NCI-H69 (cell line): Measurements from ENCODE around the gene GIT2.
"Not testable (repeated sequence)": the region's sequence is repeated elsewhere in the genome, so short reads cannot be mapped to it uniquely, and the experiment has no call there.

Experiments
- DNase-seq: peaks from one replicate; lab custom pipeline; 2025; lab: John Stamatoyannopoulos, UW

The GIT2 gene

DNA sequence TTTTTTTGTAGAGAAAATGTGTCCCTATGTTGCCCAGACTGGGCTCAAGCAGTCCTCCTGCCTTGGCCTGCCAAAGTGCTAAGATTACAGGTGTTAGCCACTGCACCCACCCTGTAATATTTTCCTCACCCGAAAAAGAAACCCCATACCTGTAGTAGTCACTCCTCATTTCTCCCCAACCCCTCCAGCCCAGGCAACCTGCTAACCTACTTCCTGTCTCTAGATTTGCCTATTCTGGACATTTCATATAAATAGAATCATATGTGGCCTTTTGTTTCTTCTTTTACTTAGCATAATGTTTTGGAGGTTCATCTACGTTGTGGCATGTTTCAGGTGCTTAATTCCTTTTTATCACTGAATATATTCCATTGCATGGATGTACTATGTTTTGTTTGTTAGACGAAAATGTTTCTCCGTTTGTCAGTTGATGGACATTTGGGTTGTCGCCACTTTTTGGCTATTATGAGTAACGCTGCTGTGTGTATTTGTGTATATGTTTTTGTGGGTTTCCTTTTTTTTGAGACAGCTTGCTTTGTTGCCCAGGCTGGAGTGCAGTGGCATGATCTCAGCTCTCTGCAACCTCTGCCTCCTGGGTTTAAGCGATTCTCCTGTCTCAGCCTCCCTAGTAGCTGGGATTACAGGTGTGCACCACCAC lies 9.3 kb upstream of the GIT2 start:
- no peak for DNase-seq

DNA sequence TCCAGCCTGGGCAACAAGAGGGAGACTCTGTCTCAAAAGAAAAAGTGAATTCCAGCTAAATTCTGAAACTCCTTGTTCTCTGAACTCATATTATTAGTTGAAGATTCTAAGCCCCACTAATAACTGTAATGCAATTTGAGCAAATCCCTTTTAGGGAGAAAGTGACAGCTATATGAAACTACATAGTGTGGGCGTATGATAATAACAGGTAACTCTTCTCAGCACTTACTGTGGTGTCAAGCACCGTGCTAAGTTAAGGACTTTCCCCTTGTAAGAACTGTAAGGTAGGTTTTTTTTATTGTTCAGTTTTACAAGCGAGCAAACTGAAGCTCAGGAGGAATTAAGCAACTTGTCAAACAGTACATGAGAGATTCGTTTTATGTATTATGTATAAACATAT lies 8.4 kb upstream of the GIT2 start:
- no peak for DNase-seq

DNA sequence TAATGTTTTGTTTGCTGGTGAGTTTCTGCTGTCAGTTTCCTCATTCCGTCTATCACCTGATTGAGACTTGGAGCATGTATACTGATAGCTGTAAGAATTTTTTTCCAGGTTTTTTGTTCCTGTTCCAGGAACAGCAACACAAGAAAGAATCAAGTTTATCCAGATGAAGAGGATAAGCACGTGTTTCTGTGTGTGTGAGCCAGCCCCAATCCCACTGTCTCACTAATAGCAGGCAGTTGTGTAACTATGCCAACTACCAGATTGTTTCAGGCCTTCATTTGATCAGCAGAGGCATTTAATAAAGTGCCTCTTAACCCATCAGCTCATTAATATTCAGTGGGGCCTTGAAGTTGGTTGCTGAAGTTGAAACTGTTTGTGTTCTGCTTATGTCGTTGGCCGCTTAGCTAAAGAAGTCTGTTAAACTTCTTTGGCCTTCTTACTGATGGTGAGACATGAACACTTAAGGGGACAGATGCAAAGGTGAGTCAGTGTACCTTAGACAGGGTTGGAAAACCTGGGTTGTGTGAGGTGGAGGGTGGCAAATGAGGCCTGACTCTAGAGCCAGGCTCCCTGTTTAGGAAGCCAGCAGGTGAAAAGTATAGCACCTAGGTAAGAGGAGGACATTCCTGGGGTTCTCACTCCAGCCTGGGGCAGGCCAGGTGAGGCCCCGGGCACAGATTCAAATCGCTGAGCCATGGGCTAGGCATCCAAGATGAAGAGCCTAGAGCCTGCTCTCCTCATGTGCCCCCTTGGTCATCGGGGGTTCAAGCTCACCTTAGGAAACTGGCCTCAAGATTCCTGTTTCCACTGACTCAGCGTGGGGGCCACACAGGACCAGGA lies 6.7 kb upstream of the GIT2 start:
- no peak for DNase-seq

DNA sequence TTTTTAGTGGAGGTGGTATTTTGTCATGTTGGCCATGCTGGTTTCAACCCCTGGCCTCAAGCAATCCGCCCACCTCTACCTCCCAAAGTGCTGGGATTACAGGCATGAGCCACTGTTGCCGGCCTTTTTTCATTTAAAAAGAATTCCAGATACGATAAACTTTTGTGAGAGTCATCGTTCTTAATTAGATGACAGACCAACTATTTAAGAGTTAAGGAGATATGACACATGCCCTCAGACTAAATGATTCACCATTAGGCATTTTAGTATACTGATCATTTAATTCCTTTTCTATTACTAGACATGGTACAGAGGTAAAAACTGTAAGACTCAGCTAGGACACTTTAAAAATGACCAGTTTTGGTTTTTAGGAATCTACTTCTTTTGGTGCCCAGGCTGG lies 5.4 kb upstream of the GIT2 start:
- DNase-seq = no peak

DNA sequence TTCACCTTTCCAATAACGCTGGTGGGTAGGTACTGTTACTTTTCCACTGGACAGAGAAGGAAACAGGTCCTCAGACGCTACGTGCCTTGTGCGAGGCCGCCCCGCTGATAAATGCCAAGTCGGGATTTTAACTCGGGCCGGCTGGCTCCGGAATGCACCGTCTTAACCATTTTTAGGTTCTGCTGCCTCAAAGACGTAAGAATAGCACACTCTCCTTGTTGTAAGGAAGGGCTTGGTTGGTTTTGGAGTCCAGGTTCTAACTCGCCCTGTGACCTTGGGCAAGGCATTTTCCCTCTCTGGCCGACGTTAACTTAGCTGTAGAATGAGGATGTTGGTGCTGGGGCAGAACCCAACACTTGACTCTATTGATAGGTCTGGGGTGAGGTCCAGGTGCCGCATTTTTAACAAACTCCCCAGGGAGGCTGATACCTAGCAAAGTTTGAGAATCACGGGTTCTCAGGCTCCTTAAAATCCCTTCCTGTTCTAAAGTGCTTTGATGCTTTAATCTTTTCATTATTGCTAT lies 3.9 kb upstream of the GIT2 start:
- peak; percentile 43 for DNase-seq

DNA sequence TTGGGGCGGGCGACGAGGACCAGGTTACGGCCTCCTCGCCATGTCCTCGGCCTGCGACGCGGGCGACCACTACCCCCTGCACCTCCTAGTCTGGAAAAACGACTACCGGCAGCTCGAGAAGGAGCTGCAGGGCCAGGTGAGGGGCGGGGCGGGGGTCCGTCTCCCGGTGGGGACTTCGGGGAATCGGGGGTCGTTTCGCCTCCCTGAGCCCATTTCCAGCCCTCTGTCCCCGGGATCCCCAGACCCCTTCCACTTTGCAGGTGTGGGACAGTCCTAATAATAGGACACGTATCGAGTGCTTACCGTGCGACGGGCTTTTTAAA lies 3.4 kb upstream of the GIT2 start:
- no peak for DNase-seq

DNA sequence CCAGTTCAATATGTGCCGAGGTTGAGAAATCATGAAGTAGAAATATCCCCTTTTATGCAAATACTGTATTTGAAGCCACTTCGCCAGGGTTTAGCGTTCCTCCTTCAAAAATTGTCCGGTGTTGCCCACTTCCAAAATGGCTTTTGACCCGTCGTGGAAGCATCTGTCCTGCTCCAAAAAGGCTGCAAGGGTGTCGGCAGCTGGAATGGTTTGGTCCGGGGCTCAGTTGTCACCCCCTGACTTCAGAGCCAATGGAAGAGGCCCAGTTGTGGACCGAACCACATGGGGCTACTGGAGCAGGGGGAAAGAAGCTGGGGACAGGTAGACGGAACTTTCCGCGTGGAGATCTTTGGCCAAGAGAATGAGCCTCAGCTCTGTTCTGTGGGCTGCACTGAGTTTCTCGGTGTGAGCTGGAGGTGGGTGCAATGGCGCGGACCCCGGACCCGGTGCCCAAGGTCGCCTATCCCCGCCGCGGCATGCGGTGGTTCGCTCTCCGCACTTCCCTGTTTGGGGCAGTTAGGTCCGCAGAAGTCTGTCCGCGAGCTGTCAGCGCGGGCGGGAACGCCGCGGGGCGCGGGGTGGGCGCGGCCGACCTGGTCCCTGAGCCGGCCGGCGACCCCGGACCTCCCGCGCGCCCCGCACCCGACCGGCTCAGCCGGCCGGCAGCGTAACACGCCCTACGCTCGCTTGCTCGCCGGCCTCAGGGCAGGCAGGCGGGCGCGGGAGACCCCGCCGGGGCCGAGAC lies 2.9 kb upstream of the GIT2 start, which contains the start of gene ANKRD13A:
Gene ANKRD13A (plus strand): TSS at position 527 of the 745 bp plus-strand sequence. CDS start 259 bp downstream, outside the sequence.
- peak; percentile 97 for DNase-seq

DNA sequence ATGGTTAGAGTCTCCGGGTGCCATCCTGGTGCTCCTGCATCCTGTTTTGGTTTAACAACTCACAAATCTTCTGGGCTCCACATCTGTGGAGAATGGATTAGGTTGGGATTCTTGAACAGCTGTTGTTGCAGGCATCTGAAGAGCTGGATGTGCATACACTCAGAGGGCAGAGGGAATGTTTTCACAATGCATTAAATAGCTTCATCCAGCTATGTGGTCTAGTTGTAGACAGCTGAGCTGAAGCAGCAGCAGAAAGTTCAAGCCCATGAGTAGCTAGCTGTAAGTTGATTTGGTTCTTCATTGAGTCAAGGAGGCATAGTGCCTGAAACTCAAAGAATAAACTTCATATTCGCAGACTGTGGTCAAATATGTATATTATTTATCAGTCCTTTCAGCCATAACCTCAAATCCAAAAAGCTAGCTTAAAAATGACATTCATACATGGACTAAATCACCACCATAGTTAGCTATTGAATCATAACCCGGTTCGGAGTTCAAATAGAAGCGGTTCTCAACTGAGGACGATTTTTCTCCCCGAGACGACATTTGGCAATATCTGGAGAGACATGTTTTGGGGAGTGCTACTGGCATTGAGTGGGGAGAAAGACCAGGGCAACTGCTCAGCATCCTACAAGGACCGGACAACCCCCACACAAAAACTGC lies 2.2 kb upstream of the GIT2 start:
- DNase-seq = peak; percentile 38

DNA sequence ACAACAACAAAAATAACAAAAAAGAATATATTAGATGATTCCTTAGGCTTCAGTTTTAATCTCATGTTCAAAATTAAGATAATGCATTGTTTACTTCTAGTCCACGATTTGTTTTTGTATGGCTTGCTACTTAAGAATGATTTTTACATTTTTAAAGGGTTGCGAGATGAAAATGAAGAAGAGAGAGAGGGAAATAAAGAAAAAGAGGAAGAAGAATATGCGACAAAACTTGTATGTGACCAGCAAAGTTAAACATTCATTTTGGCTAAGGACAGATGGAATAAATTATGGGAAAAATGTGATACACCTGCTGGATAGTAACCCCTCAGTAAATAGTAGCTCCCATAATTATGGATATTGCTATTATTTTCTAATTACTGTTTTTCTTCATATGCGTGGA lies 1.2 kb upstream of the GIT2 start:
- no peak for DNase-seq

DNA sequence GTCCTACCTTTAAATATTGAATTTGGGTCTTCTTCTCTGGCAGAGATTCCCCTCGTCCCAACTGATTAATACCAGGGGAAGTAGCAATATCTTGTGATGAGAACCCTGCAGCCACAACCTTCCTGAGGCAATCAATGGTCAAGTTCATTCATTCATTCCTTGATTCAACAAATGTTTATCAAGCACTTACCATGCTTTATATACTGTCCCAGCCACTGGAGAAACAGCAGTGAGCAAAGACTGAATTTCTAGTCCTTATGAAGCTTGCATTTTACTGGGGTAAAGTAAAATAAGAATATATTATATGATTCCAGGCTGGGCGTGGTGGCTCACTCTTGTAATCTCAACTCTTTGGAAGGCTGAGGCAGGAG lies 300 bp upstream of the GIT2 start:
- DNase-seq = no peak

DNA sequence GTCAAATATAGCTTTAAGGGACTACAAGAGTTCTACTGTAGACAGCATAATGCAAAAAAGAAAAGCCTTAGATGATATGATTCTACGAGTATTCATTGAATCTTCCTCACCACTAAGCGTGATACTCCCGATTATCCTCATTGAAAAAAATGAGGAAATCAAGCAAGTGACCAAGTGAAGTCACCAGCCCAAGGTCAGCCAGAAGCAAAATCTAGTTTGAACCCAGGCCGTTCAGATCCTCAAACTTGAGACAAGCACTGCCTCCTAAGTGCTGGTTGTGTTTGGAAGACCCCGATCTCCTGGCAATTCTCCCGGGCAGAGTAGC lies 845 bp downstream of the GIT2 start:
- DNase-seq = no peak

DNA sequence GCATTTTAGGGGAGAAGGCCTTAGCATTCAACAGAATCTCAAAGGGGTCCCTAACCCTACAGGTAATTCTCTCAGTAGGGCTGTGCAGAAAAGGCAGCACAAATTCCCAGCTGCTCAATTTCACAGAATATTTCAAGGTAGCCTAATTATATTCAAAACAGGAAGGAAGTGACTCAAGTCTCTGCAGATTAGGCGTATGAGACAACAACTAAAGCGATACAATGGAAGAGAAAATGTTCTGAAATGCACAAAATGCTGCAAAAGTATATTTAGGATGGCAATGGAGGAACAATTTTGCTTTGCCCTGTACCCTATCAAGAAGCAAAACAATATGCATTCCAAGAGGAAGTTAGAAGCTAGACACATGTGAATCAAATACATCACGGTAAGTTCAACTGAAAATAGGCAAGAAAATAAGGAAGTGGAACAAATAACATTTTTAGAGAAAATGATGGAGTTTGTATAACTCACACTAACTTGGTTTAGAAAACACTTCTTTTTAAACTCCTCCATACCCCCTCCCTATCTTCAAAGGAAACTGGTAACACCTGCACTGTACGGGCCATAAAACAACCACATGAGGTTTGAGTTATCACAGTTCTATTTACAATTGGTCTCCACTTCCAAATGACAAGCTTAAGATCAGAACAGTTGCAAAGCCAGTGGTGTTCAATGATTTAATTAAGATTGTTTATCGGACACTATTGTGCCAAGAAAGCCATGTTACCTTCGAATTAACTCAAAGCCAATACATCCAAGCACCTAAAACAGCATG lies 1.6 kb downstream of the GIT2 start:
- peak; percentile 11 for DNase-seq

DNA sequence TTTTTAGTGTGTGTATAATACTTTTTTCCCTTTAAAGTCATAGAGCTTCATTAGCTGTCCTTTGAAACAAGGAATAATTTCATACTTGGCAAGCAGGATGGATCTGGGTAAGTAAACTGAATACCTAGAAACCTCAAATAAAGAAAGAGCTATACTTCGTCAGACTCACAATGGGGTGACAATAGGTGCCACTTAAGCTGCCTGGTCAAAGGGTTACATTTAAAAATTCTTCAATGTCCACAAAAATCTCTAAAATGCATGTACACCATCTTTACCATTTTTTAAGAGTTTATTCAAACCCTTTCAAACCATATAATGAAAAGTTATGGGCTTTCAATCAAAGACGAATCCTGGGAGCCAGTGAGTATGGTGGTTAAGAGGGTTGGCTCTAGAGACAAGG lies 3.1 kb downstream of the GIT2 start:
- no peak for DNase-seq

DNA sequence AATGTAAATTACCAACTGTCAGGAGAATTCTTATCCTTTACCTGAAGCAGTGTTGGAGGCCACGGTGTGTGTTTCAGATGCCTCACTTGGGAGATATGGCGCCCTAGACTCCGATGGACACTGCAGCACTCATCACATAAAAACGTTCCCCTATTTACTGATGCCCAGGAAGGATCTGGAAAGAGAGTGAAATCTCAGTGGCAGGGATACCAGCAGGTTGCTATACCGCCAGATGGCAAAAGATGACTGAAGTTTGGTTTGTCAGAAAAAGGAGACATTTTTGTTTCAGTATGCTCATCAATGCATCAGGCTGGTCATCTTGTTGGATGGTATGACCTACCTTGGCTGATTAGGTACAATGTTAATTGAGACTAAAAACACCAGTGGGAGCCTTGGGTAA lies 4.6 kb downstream of the GIT2 start:
- DNase-seq = no peak

DNA sequence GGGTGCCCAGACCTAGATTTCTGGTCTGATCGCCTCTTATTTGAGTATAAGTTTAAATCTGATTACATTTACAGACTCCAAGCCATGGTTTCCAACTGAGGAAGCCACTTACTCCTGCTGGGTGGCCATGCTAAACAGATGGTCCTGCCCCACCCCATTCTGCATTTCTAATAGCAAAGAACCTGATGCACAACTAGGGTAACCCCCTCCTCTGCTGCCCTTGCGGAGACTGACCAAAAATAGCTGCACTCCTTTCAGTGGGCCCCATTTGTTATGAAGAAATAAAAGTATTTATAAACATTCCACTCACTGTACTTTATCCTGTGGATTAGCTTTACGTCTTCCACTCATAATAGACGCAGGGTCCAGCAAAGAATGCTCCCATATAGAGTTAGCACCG lies 6.8 kb downstream of the GIT2 start:
- peak; percentile 55 for DNase-seq

DNA sequence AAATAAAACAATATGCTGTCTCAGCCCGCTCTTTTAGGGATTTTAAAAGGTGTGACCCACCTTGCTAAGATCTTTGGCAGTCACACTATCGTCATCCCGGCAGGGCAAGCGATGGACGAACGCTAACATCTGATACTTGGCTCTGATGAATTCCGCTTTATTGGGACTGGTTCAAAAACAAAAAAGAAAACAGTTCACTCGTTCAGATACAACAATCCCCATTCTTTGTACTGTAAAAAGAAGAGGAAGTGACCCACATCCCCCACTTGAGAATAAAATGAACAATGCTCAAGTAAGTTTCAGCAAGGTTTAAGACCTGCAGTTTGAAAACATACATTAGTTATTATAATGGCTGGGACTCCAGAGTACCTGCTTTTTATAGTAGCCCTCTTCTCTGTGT lies 7.3 kb downstream of the GIT2 start:
- no peak for DNase-seq

DNA sequence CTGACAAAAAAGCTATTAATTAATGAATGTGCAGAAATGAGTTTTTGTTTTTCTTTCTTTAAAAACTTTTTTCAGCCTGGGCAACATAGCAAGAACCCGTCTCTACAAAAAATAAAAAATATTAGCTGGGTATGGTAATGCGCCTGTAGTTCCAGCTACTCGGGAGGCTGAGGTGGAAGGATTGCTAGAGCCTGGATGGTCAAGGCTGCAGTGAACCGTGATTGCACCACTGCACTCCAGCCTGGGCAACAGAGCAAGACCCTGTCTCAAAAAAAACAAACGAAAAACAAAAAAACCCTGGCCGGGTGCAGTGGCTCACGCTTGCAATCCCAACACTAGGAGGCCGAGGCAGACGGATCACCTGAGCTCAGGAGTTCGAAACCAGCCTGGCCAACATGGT lies 7.9 kb downstream of the GIT2 start:
- DNase-seq = no peak

DNA sequence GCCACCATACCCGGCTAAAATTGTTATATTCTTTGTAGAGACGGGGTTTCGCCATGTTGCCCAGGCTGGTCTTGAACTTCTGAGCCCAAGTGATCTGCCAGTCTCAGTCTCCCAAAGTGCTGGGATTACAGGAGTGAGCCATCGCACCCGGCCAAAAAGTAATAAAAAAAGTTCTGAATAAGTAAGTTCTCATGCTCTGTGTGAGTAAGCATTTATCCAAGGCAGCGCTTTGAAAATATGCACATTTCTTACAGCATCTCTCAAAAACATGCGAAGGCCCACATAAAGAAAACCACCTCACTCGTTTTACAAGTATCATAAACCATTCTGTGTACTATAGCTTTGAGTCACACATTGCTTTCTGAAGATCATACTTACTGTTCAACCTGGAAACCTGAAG lies 8.6 kb downstream of the GIT2 start:
- DNase-seq = no peak

DNA sequence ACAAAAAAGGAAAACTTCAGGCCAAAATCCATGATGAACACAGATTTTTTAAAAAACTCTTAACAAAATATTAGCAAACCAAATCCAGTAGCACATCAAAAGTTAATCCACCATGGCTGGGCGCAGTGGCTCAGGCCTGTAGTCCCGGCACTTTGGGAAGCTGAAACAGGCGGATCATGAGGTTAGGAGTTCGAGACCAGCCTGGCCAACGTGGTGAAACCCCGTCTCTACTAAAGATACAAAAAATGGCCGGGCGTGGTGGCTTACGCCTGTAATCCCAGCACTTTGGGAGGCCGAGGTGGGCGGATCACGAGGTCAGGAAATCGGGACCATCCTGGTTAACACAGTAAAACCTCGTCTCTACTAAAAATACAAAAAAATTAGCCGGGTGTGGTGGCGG lies 9.9 kb downstream of the GIT2 start:
- not testable (repeated sequence) for DNase-seq

DNA sequence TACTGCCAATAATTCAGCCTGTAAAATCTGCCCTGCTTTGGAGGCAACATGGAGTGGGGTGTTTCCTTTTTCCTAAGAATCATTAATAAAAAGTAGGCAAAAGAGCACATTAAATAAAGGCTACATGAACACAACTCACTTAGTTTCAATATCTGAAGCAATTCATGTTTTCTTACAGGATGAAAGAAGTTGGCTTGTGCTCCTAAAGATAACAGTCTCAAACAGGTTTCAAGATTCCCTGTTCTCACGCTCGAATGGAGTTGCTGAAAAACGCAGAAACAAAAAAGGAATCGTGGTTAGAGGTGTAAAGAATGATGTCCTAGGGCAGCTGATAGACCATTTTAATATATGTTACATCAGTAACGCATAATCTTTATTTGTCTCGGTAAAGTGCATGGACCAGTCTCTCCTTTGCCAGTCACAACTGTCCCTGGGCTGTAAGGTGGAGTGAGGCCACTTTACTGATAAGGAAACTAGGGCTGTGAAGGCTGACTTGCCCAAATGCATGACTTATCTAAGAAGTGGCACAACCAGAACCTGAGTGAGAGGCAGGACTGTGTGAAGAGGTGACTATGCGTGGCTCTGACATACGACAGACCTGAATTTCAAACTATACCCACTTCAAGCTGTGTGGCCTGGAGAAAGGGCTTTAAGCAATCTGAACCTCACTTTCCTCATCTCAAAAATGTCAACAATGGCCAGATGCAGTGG lies 12.6 kb downstream of the GIT2 start:
- DNase-seq = no peak

DNA sequence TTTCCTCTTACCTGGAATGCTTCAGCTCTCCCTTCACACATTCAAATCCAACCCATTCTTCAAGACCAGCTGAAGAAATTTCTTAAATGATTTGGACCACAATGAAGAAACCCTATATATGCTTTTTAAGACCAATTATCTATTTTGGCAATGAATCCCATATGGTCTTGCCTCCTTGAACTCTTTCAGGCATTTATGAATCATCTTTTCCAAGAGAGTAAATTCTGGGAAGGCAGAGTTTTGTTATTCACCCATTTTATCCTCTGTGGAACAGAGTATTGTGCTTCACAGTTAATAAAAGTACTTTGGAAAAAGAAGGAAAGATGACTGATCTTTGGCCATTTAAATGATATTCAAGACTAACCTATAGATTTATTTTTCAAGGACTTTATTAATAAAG lies 14.0 kb downstream of the GIT2 start:
- no peak for DNase-seq
